ENCODE results near the gene DMGDH.

Gene DMGDH

GRCh38 chr5:79077680-79078365, 8.3 kb upstream of the DMGDH start:
- Histone ChIP-seq H3K36me3 (no peaks in the 10 kb centered on the region), H3K27ac (no peak overlapping the region), H3K4me1 (ENCODE audit: control insufficient read depth in 1 of 2, insufficient read depth in 1 of 2, low read depth in 1 of 2, low read length in 1 of 2) (no peaks in the 10 kb centered on the region), H3K27me3 (no peaks in the 10 kb centered on the region), H3K4me3 (ENCODE audit: low read depth in 1 of 2, low read length in 1 of 2) (no peak overlapping the region), H3K9me3 (no peaks in the 10 kb centered on the region)
- TF ChIP-seq CTCF (IDR thresholded peaks at IDR 0.05), result no peak

DNA sequence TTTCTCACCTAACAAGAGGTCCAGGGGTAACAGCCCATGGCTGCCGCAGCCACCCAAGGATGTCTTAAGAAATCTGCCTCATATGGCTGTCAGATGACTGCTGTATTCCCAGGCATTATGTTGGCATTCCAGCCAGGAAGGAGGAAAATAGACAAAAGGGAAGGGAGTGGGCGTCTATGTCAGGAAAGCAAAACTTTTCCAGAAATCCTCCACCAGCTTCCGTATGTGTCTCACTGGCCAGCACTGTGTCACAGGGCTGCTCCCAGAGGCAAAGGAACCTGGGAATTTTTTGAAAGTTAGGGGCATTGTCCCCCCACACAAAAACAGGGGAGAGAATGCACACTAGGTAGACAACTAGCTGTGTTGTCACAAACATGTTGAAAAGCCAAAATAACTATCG, 7.3 kb upstream of the DMGDH start:
- no peak for TF ChIP-seq CTCF (IDR thresholded peaks at IDR 0.05)
- H3K4me1 ChIP-seq (ENCODE audit: control insufficient read depth in 1 of 2, insufficient read depth in 1 of 2, low read depth in 1 of 2, low read length in 1 of 2), result no peaks in the 10 kb centered on the region
- H3K27ac ChIP-seq, result no peak overlapping the region

GRCh38 chr5:79075646-79076426, 6.4 kb upstream of the DMGDH start:
- Histone ChIP-seq H3K36me3 (no peaks in the 10 kb centered on the region), H3K27ac (no peak overlapping the region), H3K27me3 (peaks cover 7% of the 10 kb centered on the region), H3K4me3 (ENCODE audit: low read depth in 1 of 2, low read length in 1 of 2) (no peak overlapping the region), H3K9me3 (no peaks in the 10 kb centered on the region), H3K4me1 (ENCODE audit: control insufficient read depth in 1 of 2, insufficient read depth in 1 of 2, low read depth in 1 of 2, low read length in 1 of 2) (no peaks in the 10 kb centered on the region)
- TF ChIP-seq CTCF (IDR thresholded peaks at IDR 0.05), result no peak

More for the DNA sequence above, 7.3 kb upstream of the DMGDH start:
- H3K4me3 ChIP-seq (ENCODE audit: low read depth in 1 of 2, low read length in 1 of 2), result no peak overlapping the region
- H3K36me3 ChIP-seq, result no peaks in the 10 kb centered on the region
- no peaks in the 10 kb centered on the region for H3K9me3 ChIP-seq
- no peaks in the 10 kb centered on the region for H3K27me3 ChIP-seq

- H3K9me3 ChIP-seq, result no peaks in the 10 kb centered on the region
- H3K27me3 ChIP-seq, result peaks cover 19% of the 10 kb centered on the region
- no peaks in the 10 kb centered on the region for H3K4me1 ChIP-seq (ENCODE audit: control insufficient read depth in 1 of 2, insufficient read depth in 1 of 2, low read depth in 1 of 2, low read length in 1 of 2)
- no peak overlapping the region for H3K27ac ChIP-seq
- TF ChIP-seq CTCF (IDR thresholded peaks at IDR 0.05), result no peak
- H3K4me3 ChIP-seq (ENCODE audit: low read depth in 1 of 2, low read length in 1 of 2), result no peak overlapping the region
- no peaks in the 10 kb centered on the region for H3K36me3 ChIP-seq
Measured at GRCh38 chr5:79074641-79075040, 5.2 kb upstream of the DMGDH start.

DNA sequence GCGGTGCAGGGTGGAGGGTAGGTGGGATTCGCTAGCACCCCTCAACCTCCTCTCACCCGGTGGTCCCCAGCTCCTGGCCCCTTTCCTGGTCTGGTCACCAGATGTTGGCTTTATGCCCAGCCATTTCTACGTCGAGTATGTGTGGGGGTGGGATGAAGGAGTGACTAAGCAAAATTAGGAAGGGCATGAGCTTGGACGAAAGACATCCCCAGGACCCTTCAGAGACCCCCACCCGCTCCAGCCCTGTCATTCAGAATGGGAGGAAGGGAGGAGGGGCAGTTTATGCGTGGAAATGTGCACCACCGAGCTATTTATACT, 835 bp upstream of the DMGDH start:
- H3K27me3 ChIP-seq, result peaks cover 41% of the 10 kb centered on the region
- TF ChIP-seq CTCF (IDR thresholded peaks at IDR 0.05), result no peak
- H3K27ac ChIP-seq, result no peak overlapping the region
- no peaks in the 10 kb centered on the region for H3K36me3 ChIP-seq
- H3K9me3 ChIP-seq, result no peaks in the 10 kb centered on the region
- no peak overlapping the region for H3K4me3 ChIP-seq (ENCODE audit: low read depth in 1 of 2, low read length in 1 of 2)
- no peaks in the 10 kb centered on the region for H3K4me1 ChIP-seq (ENCODE audit: control insufficient read depth in 1 of 2, insufficient read depth in 1 of 2, low read depth in 1 of 2, low read length in 1 of 2)
